Astrocyte (in vitro differentiated cells and primary cell): ENCODE results near the gene ARPC4. TPM values are rescaled to one million over a fixed set of nuclear protein-coding genes. Genes with fewer than 3 reads are reported as not detected.

Source experiments
- DNase-seq: peaks from one replicate; pipeline ENCODE4 v3.0.0-alpha.2; 2010; ENCODE audit warnings: low read depth
- FAIRE-seq: peaks from 2 replicates; lab custom pipeline; 2011; peaks lifted over from hg19 to GRCh38; lab: Jason Lieb, UNC
- H2AFZ ChIP-seq: 2 replicates; pipeline ENCODE4 v1.6.0; 2012; ENCODE audit warnings: low read depth, low read length, inconsistent platforms
- H3K27ac ChIP-seq: 2 replicates; pipeline ENCODE4 v1.5.1; 2011; ENCODE audit warnings: low read depth, low read length, inconsistent platforms
- H3K27me3 ChIP-seq: 2 replicates; pipeline ENCODE4 v1.6.0; 2011; ENCODE audit warnings: low read length, inconsistent platforms; ENCODE audit not compliant: insufficient read depth
- H3K36me3 ChIP-seq: 2 replicates; pipeline ENCODE4 v1.5.1; 2011; ENCODE audit warnings: low read length, inconsistent platforms; ENCODE audit not compliant: insufficient read depth
- H3K4me1 ChIP-seq: 2 replicates; pipeline ENCODE4 v1.5.1; 2011; ENCODE audit warnings: low read length, inconsistent platforms; ENCODE audit not compliant: insufficient read depth
- H3K4me2 ChIP-seq: 2 replicates; pipeline ENCODE4 v1.6.0; 2012; ENCODE audit warnings: low read length, inconsistent platforms
- H3K4me3 ChIP-seq: 2 replicates; pipeline ENCODE4 v1.5.1; 2011; ENCODE audit warnings: low read depth, mild to moderate bottlenecking, low read length, inconsistent platforms; ENCODE audit not compliant: insufficient read depth
- H3K79me2 ChIP-seq: 2 replicates; pipeline ENCODE4 v1.6.0; 2012; ENCODE audit warnings: mild to moderate bottlenecking, low read length, inconsistent platforms; ENCODE audit not compliant: insufficient read depth
- H3K9ac ChIP-seq: 2 replicates; pipeline ENCODE4 v1.6.0; 2012; ENCODE audit warnings: mild to moderate bottlenecking, low read length, inconsistent platforms
- H3K9me3 ChIP-seq: 2 replicates; pipeline ENCODE4 v1.5.1; 2012; ENCODE audit warnings: low read depth, mild to moderate bottlenecking, low read length, inconsistent platforms; ENCODE audit not compliant: insufficient read depth
- H4K20me1 ChIP-seq: 2 replicates; pipeline ENCODE4 v1.6.0; 2012; ENCODE audit warnings: low read length, inconsistent platforms; ENCODE audit not compliant: insufficient read depth
- H3K27ac Mint-ChIP-seq: one replicate; pipeline ENCODE4 v1.8.0; 2021; ENCODE audit warnings: mild to moderate bottlenecking, mixed read lengths; ENCODE audit not compliant: unreplicated experiment
- H3K27me3 Mint-ChIP-seq: one replicate; pipeline ENCODE4 v1.8.0; 2021; ENCODE audit warnings: low read depth, mixed read lengths; ENCODE audit not compliant: unreplicated experiment
- H3K36me3 Mint-ChIP-seq: one replicate; pipeline ENCODE4 v1.8.0; 2021; ENCODE audit warnings: low read depth, mixed read lengths; ENCODE audit not compliant: unreplicated experiment
- H3K4me1 Mint-ChIP-seq: one replicate; pipeline ENCODE4 v1.8.0; 2021; ENCODE audit warnings: low read depth, mixed read lengths; ENCODE audit not compliant: unreplicated experiment
- H3K4me3 Mint-ChIP-seq: one replicate; pipeline ENCODE4 v1.8.0; 2021; ENCODE audit warnings: mild to moderate bottlenecking, moderate library complexity, mixed read lengths; ENCODE audit not compliant: unreplicated experiment
- H3K9me3 Mint-ChIP-seq: one replicate; pipeline ENCODE4 v1.8.0; 2021; ENCODE audit warnings: mild to moderate bottlenecking, mixed read lengths; ENCODE audit not compliant: unreplicated experiment
- CTCF ChIP-seq: IDR thresholded peaks from 2 replicates; pipeline ENCODE4 v1.5.1; 2011; ENCODE audit warnings: low read depth, mild to moderate bottlenecking, inconsistent platforms, low read length, moderate library complexity; ENCODE audit not compliant: insufficient read depth
- EZH2 ChIP-seq: IDR thresholded peaks from 2 replicates; pipeline ENCODE4 v1.6.1; 2012; ENCODE audit warnings: mild to moderate bottlenecking, low read length, inconsistent platforms; ENCODE audit not compliant: insufficient read depth
- total RNA-seq: library from RNA; stranded (reverse); gene quantifications from 2 replicates; pipeline ENCODE4 v1.2.1, GENCODE V29; 2021

Gene ARPC4
- total RNA-seq, 1 donor from 2014 or later: 205 TPM

- H3K27me3 ChIP-seq: no peaks in the 10 kb centered on the region
- FAIRE-seq: no peak
These were observed 41.9 kb downstream of the ARPC4 start for GRCh38 chr3:9834520-9835380.

DNA sequence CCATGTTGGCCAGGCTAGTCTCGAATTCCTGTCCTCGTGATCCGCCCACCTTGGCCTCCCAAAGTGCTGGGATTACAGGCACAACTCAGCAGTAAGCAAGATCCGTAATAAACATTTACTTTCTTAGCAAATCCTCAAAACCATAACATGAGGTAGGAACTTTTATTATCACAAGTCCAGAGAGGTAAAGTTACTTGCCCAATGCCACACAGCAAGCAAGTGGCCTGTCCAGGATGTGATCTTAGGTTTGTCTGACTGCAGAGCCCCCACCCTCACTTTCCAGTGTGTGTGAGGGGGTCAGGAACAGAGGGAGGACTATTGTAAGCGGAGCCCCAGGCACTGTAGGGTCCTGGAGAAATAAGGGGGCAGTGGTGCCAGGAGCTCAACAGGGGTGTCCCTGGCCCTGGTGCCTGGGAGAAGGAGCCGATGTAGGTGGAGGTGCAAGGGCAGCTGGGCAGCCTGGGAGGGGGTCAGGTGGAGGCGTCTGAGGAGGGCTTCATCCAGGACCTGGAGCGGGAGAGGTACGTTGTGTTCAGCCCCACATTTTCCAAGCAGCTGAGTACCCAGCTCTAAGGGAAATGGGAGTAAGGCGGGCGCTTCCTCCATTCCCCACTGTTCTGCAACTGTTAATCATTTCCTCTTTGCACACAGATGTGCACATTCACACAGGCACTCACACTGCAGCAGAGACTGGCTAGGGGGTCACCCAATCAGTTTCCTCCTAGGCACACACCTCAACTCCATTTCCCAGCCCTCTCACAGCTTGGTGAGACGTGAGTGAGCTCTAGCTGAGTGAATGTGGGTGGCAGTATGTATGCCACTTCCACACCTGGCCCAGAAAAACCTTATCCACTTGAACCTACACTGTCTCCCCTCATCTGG lies 45.1 kb downstream of the ARPC4 start:
- H3K36me3 ChIP-seq: peaks cover 12% of the 10 kb centered on the region
- H3K4me2 ChIP-seq: no peak overlapping the region
- H3K36me3 Mint-ChIP-seq: peaks cover 32% of the 10 kb centered on the region
- no peak for TF ChIP-seq CTCF
- TF ChIP-seq EZH2: no peak
- H3K27me3 Mint-ChIP-seq: no peaks in the 10 kb centered on the region
- H3K9me3 ChIP-seq: no peaks in the 10 kb centered on the region
- H3K79me2 ChIP-seq: peaks cover under 1% of the 10 kb centered on the region
- no peaks in the 10 kb centered on the region for H3K27me3 ChIP-seq
- FAIRE-seq (no peak), DNase-seq (no peak)
- no peak overlapping the region for H3K4me3 ChIP-seq
- no peak overlapping the region for H2AFZ ChIP-seq
- H3K4me3 Mint-ChIP-seq: no peak overlapping the region
- no peak overlapping the region for H3K27ac ChIP-seq
- no peaks in the 10 kb centered on the region for H3K9me3 Mint-ChIP-seq
- H3K4me1 Mint-ChIP-seq: peaks cover 2% of the 10 kb centered on the region
- no peak overlapping the region for H3K9ac ChIP-seq
- H4K20me1 ChIP-seq: peaks cover 9% of the 10 kb centered on the region
- H3K27ac Mint-ChIP-seq: no peak overlapping the region
- H3K4me1 ChIP-seq: no peaks in the 10 kb centered on the region

More at GRCh38 chr3:9834520-9835380, 41.9 kb downstream of the ARPC4 start:
- Mint-ChIP-seq H3K27ac (no peak overlapping the region), H3K9me3 (no peaks in the 10 kb centered on the region), H3K27me3 (no peaks in the 10 kb centered on the region), H3K36me3 (peaks cover 33% of the 10 kb centered on the region), H3K4me3 (no peak overlapping the region), H3K4me1 (peaks cover 2% of the 10 kb centered on the region)
- H3K4me1 ChIP-seq: no peaks in the 10 kb centered on the region
- H3K36me3 ChIP-seq: no peaks in the 10 kb centered on the region
- H2AFZ ChIP-seq: no peak overlapping the region
- TF ChIP-seq CTCF (no peak), EZH2 (no peak)
- no peak for DNase-seq
- H3K79me2 ChIP-seq: no peaks in the 10 kb centered on the region
- H4K20me1 ChIP-seq: no peaks in the 10 kb centered on the region
- no peak overlapping the region for H3K4me3 ChIP-seq
- no peak overlapping the region for H3K9ac ChIP-seq
- H3K27ac ChIP-seq: no peak overlapping the region
- no peak overlapping the region for H3K4me2 ChIP-seq
- no peaks in the 10 kb centered on the region for H3K9me3 ChIP-seq
